Measurements from ENCODE around the gene C1orf141.

GRCh38 chr1:67110352-67110751 lies 24.4 kb downstream of the C1orf141 start:
- TF ChIP-seq CTCF (IDR thresholded peaks at IDR 0.05; ENCODE audit: extremely low read depth in 1 of 2, insufficient read depth in 1 of 2, low read depth in 1 of 2, low read length in 2 of 2) = no peak
- no peak for TF ChIP-seq POLR2A (IDR thresholded peaks at IDR 0.05; ENCODE audit: low read depth, low read length)
- no peak for TF ChIP-seq EZH2 (IDR thresholded peaks at IDR 0.05; ENCODE audit: borderline replicate concordance, low read depth, low read length, severe bottlenecking)
- no peak for TF ChIP-seq POLR2AphosphoS5 (IDR thresholded peaks at IDR 0.05; ENCODE audit: insufficient read depth, low read depth, low read length)
- no peak for TF ChIP-seq FOS (IDR thresholded peaks at IDR 0.05; ENCODE audit: borderline replicate concordance, insufficient read depth, low read length)
- no peak for TF ChIP-seq MAX (IDR thresholded peaks at IDR 0.05; ENCODE audit: insufficient read depth, insufficient read length)
- TF ChIP-seq GATA2 (IDR thresholded peaks at IDR 0.05; ENCODE audit: insufficient read depth, insufficient read length, low read depth, low read length) = no peak

All from endothelial cell of umbilical vein (primary cell).